Prostate gland (tissue), 2 donors: ENCODE measurements around the gene NISCH.

Experiments
- POLR2A ChIP-seq: fragments of 450-650 bp; IDR thresholded peaks from one replicate; pipeline ENCODE4 v1.6.1; 2016; ENCODE audit warnings: antibody characterized with exemption, mild to moderate bottlenecking
- TF ChIP-seq, protein P1 (sequence below), 4 experiments: fragments of 200-600 bp in 2 of 4; fragments of 450-650 bp in 2 of 4; sonication (generic) in 2 of 4; IDR thresholded peaks; 1 replicate in 3 of 4; 2 replicates in 1 of 4; pipeline ENCODE4 v1.5.1; 2016 to 2019; ENCODE audit warnings: antibody characterized with exemption in 4 of 4, mild to moderate bottlenecking in 2 of 4, moderate library complexity in 2 of 4

DNA sequence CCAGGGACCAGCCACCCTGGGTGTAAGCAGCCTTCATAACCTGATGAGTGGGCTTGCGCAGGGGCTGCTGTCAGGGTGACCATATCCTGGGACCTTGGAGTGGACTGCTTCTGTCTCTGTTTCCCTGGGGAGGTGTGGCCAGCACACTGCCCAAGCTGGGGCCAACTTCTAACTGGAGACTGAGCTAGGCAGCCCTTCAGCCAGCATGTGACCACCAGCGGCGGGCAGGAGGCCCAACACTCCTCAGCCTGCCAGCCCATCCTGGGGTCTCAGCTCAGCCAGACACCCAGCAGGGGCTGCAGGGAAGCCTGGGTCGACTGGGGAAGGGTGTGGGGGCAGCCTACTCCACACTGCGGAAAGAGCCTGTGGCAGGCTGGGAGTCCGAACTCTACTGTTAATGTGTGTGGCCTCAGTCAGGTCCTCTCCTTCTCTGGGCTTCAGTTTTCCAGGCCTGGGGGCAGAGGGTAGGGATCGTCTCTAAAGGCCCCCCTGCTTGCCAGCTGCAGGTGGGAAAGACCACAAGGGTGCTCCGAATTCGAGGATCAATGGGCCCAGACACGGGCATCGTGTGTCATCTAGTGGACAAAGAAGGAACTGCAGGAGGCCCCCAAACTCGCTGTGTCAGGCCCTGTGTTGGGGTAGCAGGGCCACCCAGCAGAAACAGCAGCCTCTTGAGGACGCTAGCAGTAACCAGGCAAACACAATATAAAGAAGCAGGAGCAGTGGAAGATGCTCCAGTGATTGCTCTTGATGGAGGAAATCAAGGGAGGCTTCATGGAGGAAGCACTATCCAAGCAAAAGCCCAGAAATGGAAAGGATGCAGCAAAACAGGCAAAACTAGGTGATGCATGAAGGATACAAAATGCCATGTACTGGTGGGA lies 8.5 kb upstream of the NISCH start:
- TF ChIP-seq, protein P1, sequence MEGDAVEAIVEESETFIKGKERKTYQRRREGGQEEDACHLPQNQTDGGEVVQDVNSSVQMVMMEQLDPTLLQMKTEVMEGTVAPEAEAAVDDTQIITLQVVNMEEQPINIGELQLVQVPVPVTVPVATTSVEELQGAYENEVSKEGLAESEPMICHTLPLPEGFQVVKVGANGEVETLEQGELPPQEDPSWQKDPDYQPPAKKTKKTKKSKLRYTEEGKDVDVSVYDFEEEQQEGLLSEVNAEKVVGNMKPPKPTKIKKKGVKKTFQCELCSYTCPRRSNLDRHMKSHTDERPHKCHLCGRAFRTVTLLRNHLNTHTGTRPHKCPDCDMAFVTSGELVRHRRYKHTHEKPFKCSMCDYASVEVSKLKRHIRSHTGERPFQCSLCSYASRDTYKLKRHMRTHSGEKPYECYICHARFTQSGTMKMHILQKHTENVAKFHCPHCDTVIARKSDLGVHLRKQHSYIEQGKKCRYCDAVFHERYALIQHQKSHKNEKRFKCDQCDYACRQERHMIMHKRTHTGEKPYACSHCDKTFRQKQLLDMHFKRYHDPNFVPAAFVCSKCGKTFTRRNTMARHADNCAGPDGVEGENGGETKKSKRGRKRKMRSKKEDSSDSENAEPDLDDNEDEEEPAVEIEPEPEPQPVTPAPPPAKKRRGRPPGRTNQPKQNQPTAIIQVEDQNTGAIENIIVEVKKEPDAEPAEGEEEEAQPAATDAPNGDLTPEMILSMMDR (IDR thresholded peaks at IDR 0.05), result peak; percentile 97 to 100 (median 98)
- TF ChIP-seq POLR2A, result no peak
